HepG2 (cell line): ENCODE results near the gene TXNRD1. TPM values are rescaled to one million over a fixed set of nuclear protein-coding genes. Genes with fewer than 3 reads are reported as not detected.
A peak's percentile ranks its signal among the peaks of the same experiment; 100 is the strongest.

Experiments
- ATAC-seq: fragments of 200-7000 bp; cut with Tn5 transposase; 3 replicates; pipeline ENCODE4 v1.9.1; 2020; ENCODE audit warnings: mild to moderate bottlenecking, moderate library complexity
- BruUV-seq: library from RNA; stranded (reverse); fragments of 400-500 nt; replicated peaks from 2 replicates; lab custom pipeline; 2021; lab: Mats Ljungman, UMichigan
- CTCF ChIA-PET: fragments of 300-600 bp; formaldehyde crosslinking; extraction: SDS; loops from one replicate; lab custom pipeline; 2021; ENCODE audit warnings: low total read pairs, inconsistent platforms, low intra/inter-chr PET ratio; lab: Yijun Ruan, JAX
- POLR2A ChIA-PET: fragments of 350-600 bp; sonication (Branson Sonifier 250); formaldehyde crosslinking; loops from one replicate; lab custom pipeline; 2020; ENCODE audit warnings: antibody characterized with exemption, inconsistent platforms; lab: Yijun Ruan, JAX
- DNase-seq: peaks from one replicate; pipeline ENCODE4 v3.0.0-alpha.2; 2015; ENCODE audit warnings: low spot score
- FAIRE-seq: peaks from 3 replicates; lab custom pipeline; 2011; peaks lifted over from hg19 to GRCh38; lab: Jason Lieb, UNC
- H2AFZ ChIP-seq: one replicate; pipeline ENCODE4 v1.6.1; 2011; ENCODE audit warnings: low read length, inconsistent platforms
- H3K27ac ChIP-seq: fragments of 300-600 bp; 3 replicates; pipeline ENCODE4 v1.8.0; 2011; ENCODE audit warnings: mixed run types, mild to moderate bottlenecking, mixed read lengths, low read length, inconsistent platforms; ENCODE audit not compliant: insufficient read depth; ENCODE audit errors: extremely low read length
- H3K27me3 ChIP-seq, 2 experiments: fragments of 200-600 bp in 1 of 2; 2 replicates in 1 of 2; 3 replicates in 1 of 2; pipeline versions ENCODE4 v1.6.0 to v1.8.0; 2011; ENCODE audit warnings: low read length in 2 of 2, mild to moderate bottlenecking in 2 of 2, moderate library complexity in 2 of 2, inconsistent platforms in 1 of 2; ENCODE audit not compliant: insufficient read depth in 2 of 2, control insufficient read depth in 1 of 2
- H3K36me3 ChIP-seq, 2 experiments: fragments of 200-600 bp in 1 of 2; replicated peaks in 1 of 2; 2 replicates in 1 of 2; 3 replicates in 1 of 2; pipeline versions ENCODE4 v1.5.1 to v1.8.0; 2011; ENCODE audit warnings: low read length in 2 of 2, inconsistent platforms in 1 of 2; ENCODE audit not compliant: insufficient read depth in 2 of 2, control insufficient read depth in 1 of 2
- H3K4me1 ChIP-seq: 2 replicates; pipeline ENCODE4 v1.5.1; 2012; ENCODE audit warnings: low read length, inconsistent platforms; ENCODE audit not compliant: insufficient read depth
- H3K4me2 ChIP-seq: 2 replicates; pipeline ENCODE4 v1.6.0; 2011; ENCODE audit warnings: low read depth, low read length, inconsistent platforms
- H3K4me3 ChIP-seq, 3 experiments: fragments of 200-600 bp in 1 of 3; sonication (generic), shearing (Covaris generic) in 1 of 3; replicated peaks in 1 of 3; 2 replicates each; pipeline ENCODE4 v1.5.1; 2011 to 2016; ENCODE audit warnings: low read length in 3 of 3, inconsistent platforms in 2 of 3, low read depth in 2 of 3, mild to moderate bottlenecking in 2 of 3, control low read depth in 1 of 3, mixed read lengths in 1 of 3; ENCODE audit not compliant: insufficient read depth in 1 of 3
- H3K79me2 ChIP-seq: one replicate; pipeline ENCODE4 v1.6.1; 2011; ENCODE audit warnings: low read length, inconsistent platforms; ENCODE audit not compliant: insufficient read depth
- H3K9ac ChIP-seq: 2 replicates; pipeline ENCODE4 v1.6.0; 2011; ENCODE audit warnings: mild to moderate bottlenecking, low read depth, low read length, inconsistent platforms; ENCODE audit not compliant: insufficient read depth
- H3K9me3 ChIP-seq: 2 replicates; pipeline ENCODE4 v1.5.1; 2012; ENCODE audit warnings: mild to moderate bottlenecking, low read length
- H4K20me1 ChIP-seq: 2 replicates; pipeline ENCODE4 v1.6.0; 2011; ENCODE audit warnings: inconsistent platforms, mild to moderate bottlenecking, low read length, moderate library complexity; ENCODE audit not compliant: insufficient read depth
- NR2C2 ChIP-seq: sonication (generic); formaldehyde crosslinking; IDR thresholded peaks from 2 replicates; pipeline ENCODE4 v1.4.0; 2020; ENCODE audit warnings: missing genetic modification reagents, mild to moderate bottlenecking, moderate library complexity, borderline replicate concordance
- YY1 ChIP-seq: IDR thresholded peaks from 2 replicates; pipeline ENCODE4 v1.6.1; 2011; ENCODE audit warnings: low read length, low read depth, moderate library complexity, mild to moderate bottlenecking; ENCODE audit not compliant: insufficient read depth, insufficient replicate concordance
- ZBTB21 ChIP-seq: sonication (generic); formaldehyde crosslinking; IDR thresholded peaks from 2 replicates; pipeline ENCODE4 v1.4.0; 2020; ENCODE audit warnings: missing genetic modification reagents
- ZBTB7B ChIP-seq: sonication (generic); formaldehyde crosslinking; IDR thresholded peaks from 2 replicates; pipeline ENCODE4 v1.4.0; 2020; ENCODE audit warnings: missing genetic modification reagents
- ZC3H4 ChIP-seq: sonication (generic); formaldehyde crosslinking; IDR thresholded peaks from 2 replicates; pipeline ENCODE4 v1.4.0; 2020; ENCODE audit warnings: missing genetic modification reagents, borderline replicate concordance
- ZNF629 ChIP-seq: sonication (generic); formaldehyde crosslinking; conservative IDR thresholded peaks from 2 replicates; pipeline ENCODE4 v1.5.0; 2020; ENCODE audit warnings: missing genetic modification reagents
- WGBS: methylation state at CpG from one replicate; pipeline ENCODE4 v1.1.6; 2017; ENCODE audit warnings: low lambda C conversion rate; 5-methylcytosine and 5-hydroxymethylcytosine counted together
- in situ Hi-C: cut with HindIII; loops from 2 replicates; pipeline ENCODE4 v1.10.0; 2017; ENCODE audit warnings: low pct_unique_long_range_greater_than_20kb; ENCODE audit not compliant: extremely low pct_ligation_motif_present
- intact Hi-C: fragments of 100-400 bp; cut with micrococcal nuclease; formaldehyde crosslinking; loops from one replicate; pipeline ENCODE4 v1.10.0; 2022; ENCODE audit not compliant: unreplicated experiment
- polyA plus RNA-seq, 8 experiments: library from polyadenylated mRNA; depleted of rRNA in 3 of 8; stranded (reverse) in 7 of 8; unstranded in 1 of 8; fragments of >200 nt; fragmentation: Illumina TruSeq in 4 of 8; extraction: Trizol in 4 of 8; gene quantifications; 2 replicates each; pipeline versions ENCODE4 v1.2.1 to v1.2.3, GENCODE V29; 2011 to 2016; ENCODE audit warnings: low read depth in 4 of 8, missing spikeins in 1 of 8, mixed read lengths in 1 of 8; ENCODE audit not compliant: insufficient read depth in 1 of 8
- total RNA-seq, 5 experiments: library from RNA; depleted of rRNA; stranded (reverse); fragments of >200 nt; fragmentation: Illumina TruSeq; extraction: Trizol; gene quantifications; 2 replicates each; pipeline ENCODE4 v1.2.3, GENCODE V29; 2016; ENCODE audit warnings: low read depth in 1 of 5

Gene TXNRD1
- total and polyA plus RNA-seq, 2 of the 13 experiments (the other 11 are each of a cell fraction or from before 2014, with no cell fraction given): 54.0 to 190 TPM

DNA sequence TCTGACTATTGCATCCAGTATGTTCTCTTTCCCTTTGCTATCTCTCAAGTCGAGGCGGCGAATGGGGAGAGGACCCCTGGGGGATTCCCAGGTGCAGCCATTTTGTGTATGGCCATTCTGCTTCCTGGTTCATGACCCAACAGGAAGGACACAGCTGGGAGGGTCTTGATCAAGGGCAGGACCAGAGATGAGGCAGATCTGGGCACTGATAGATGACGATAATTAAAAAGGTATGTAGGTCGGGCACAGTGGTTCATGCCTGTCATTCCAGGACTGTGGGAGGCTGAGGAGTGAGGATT, 161.9 kb downstream of the TXNRD1 start:
- in situ Hi-C loops (loop anchor here (5.0 kb wide), 1 partner anchor 680 kb away; no protein-coding TSS in a partner anchor), intact Hi-C loops (no loop called here)
- no TSS peak for BruUV-seq
- Histone ChIP-seq H3K36me3 (no peaks in the 10 kb centered on the region), H3K4me3 (no peak overlapping the region), H3K27ac (no peak overlapping the region), H3K9me3 (no peaks in the 10 kb centered on the region), H2AFZ (no peak overlapping the region), H3K4me2 (no peak overlapping the region), H3K9ac (no peak overlapping the region), H3K27me3 (no peaks in the 10 kb centered on the region; a peak in 2 of 5 replicates), H3K79me2 (no peaks in the 10 kb centered on the region), H3K4me1 (no peaks in the 10 kb centered on the region), H4K20me1 (no peaks in the 10 kb centered on the region)
- TF ChIP-seq ZBTB21 (CRISPR knock-in tag): no peak
- peak; percentile 47; the same call in 1 of the 2 replicates for TF ChIP-seq NR2C2
- TF ChIP-seq ZC3H4 (CRISPR knock-in tag): no peak
- no peak for TF ChIP-seq YY1
- DNase-seq: no peak
- WGBS: 29% methylated on average over 5 of the region's 5 CpGs
- POLR2A ChIA-PET: no interaction called here
- FAIRE-seq: no peak
- no peak for ATAC-seq
- CTCF ChIA-PET: no interaction called here

- ATAC-seq (no peak), FAIRE-seq (no peak), DNase-seq (no peak)
- Histone ChIP-seq H3K36me3 (no peaks in the 10 kb centered on the region), H2AFZ (no peak overlapping the region), H3K4me2 (no peak overlapping the region), H4K20me1 (no peaks in the 10 kb centered on the region), H3K9ac (no peak overlapping the region), H3K4me3 (no peak overlapping the region), H3K79me2 (no peaks in the 10 kb centered on the region)
- WGBS: 64% methylated on average over 4 of the region's 4 CpGs
- POLR2A ChIA-PET: no interaction called here
- in situ Hi-C loops: loop anchor here (5.0 kb wide), 1 partner anchor 679 kb away; no protein-coding TSS in a partner anchor
- TF ChIP-seq ZBTB7B: no peak
- peak; percentile 83 for TF ChIP-seq ZNF629
- TF ChIP-seq, all 625 proteins: peak for 1
- intact Hi-C loops: no loop called here
- BruUV-seq: no TSS peak
- H3K27ac ChIP-seq: no peak overlapping the region
- CTCF ChIA-PET: no interaction called here
- no peaks in the 10 kb centered on the region for H3K4me1 ChIP-seq
- no peaks in the 10 kb centered on the region for H3K9me3 ChIP-seq
- no peaks in the 10 kb centered on the region; a peak in 1 of 5 replicates for H3K27me3 ChIP-seq
Measured at GRCh38 chr12:104378427-104378826, 162.8 kb downstream of the TXNRD1 start.
